Activated effector memory CD4-positive, alpha-beta T cell treated with Interleukin-2 at 50 U/mL for 16 hours (primary cell): Measurements from ENCODE around the gene ARHGEF37.

Source experiments
- DNase-seq: peaks from one replicate; pipeline ENCODE4 v3.0.0-alpha.2; 2020

ARHGEF37 gene

GRCh38 chr5:149680810-149681221 lies 99.5 kb downstream of the ARHGEF37 start:
- no peak for DNase-seq

- no peak for DNase-seq
Measured at GRCh38 chr5:149681252-149681651, 100.0 kb downstream of the ARHGEF37 start.

GRCh38 chr5:149681922-149682321 lies 100.6 kb downstream of the ARHGEF37 start:
- no peak for DNase-seq

- no peak for DNase-seq
Measured at GRCh38 chr5:149682532-149683075, 101.3 kb downstream of the ARHGEF37 start.

- DNase-seq, result no peak
Measured at GRCh38 chr5:149683964-149684363, 102.7 kb downstream of the ARHGEF37 start.

- no peak for DNase-seq
Measured at GRCh38 chr5:149684371-149684770, 103.1 kb downstream of the ARHGEF37 start.
